Measurements from ENCODE around the gene GLI2.

- TF ChIP-seq, protein P1, sequence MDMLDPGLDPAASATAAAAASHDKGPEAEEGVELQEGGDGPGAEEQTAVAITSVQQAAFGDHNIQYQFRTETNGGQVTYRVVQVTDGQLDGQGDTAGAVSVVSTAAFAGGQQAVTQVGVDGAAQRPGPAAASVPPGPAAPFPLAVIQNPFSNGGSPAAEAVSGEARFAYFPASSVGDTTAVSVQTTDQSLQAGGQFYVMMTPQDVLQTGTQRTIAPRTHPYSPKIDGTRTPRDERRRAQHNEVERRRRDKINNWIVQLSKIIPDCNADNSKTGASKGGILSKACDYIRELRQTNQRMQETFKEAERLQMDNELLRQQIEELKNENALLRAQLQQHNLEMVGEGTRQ (IDR thresholded peaks at IDR 0.05), result no peak
- TF ChIP-seq, protein P2, sequence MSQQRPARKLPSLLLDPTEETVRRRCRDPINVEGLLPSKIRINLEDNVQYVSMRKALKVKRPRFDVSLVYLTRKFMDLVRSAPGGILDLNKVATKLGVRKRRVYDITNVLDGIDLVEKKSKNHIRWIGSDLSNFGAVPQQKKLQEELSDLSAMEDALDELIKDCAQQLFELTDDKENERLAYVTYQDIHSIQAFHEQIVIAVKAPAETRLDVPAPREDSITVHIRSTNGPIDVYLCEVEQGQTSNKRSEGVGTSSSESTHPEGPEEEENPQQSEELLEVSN (IDR thresholded peaks at IDR 0.05; ENCODE audit: borderline replicate concordance, low read depth), result no peak
- TF ChIP-seq NFE2L2 (conservative IDR thresholded peaks at IDR 0.05; ENCODE audit: low read length) (no peak), CTCF (IDR thresholded peaks at IDR 0.05) (no peak)
These were observed 36.6 kb downstream of the GLI2 start for GRCh38 chr2:120772261-120772660.

Data from A549 (cell line).